HG03175 (cell line): Measurements from ENCODE around the gene TLX2.
A peak's percentile ranks its signal among the peaks of the same experiment; 100 is the strongest.

Experiments used
- ATAC-seq: cut with Tn5 transposase; IDR thresholded peaks from one replicate; pipeline ENCODE4 v1.9.1; 2021; ENCODE audit warnings: mild to moderate bottlenecking, moderate library complexity; ENCODE audit not compliant: unreplicated experiment

Gene TLX2

DNA sequence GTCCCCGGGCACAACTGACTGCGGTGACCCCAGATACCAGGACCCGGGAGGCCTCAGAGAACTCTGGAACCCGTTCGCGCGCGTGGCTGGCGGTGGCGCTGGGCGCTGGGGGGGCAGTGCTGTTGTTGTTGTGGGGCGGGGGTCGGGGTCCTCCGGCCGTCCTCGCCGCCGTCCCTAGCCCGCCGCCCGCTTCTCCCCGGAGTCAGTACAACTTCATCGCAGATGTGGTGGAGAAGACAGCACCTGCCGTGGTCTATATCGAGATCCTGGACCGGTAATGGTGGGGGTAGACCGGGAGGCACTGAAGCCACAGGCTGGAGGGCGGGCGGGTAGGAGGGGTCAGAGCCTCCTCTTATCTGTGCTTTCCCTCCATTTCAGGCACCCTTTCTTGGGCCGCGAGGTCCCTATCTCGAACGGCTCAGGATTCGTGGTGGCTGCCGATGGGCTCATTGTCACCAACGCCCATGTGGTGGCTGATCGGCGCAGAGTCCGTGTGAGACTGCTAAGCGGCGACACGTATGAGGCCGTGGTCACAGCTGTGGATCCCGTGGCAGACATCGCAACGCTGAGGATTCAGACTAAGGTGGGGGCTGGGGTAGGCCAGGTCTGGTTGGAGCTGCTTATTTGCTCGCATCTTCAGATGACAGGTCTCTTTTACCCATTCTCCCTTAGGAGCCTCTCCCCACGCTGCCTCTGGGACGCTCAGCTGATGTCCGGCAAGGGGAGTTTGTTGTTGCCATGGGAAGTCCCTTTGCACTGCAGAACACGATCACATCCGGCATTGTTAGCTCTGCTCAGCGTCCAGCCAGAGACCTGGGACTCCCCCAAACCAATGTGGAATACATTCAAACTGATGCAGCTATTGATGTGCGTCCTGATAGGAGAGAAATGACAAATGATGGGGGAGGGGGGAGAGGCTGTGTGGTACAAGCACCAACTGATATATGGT, 16.3 kb downstream of the TLX2 start:
- ATAC-seq = peak; percentile 27

- no peak for ATAC-seq
These were observed 17.4 kb downstream of the TLX2 start for GRCh38 chr2:74531666-74532065.

DNA sequence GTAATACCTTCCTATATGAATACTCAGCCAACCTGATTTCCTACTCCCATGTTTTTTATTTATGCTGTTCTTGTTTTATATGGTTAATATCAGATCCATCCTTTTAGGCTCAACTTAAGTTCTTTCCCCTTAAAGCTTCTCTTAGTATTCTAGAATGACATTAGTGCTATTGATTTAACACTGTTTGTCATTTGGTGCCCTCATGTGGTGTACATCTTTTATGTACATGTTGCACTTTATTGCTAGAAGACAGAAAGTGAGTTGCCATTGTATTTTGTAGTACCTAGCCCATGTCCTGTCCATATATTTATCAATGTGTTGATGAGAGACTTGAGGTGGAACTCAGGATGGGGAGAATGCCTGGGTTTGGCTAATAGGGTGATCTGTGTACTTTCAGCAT, 18.0 kb downstream of the TLX2 start:
- ATAC-seq = no peak

DNA sequence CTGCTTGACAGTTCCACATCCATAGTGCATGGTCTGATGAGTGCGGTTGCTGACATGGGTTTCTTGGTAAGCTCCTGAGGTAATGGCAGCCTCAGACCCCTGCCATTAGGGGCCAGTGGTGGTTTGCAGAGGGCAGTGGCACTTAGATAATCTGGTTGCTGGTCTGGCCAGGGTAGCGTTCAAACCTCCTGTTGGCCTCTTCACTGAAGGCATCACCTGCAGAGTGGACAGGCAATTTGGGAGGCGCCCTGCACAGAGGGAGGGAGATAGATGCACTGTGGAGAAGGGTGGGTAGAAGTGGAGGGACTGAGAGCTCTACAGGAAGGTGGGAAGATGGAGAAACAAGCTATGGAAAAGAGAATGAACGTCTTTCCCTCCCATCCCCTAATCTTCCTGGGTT, 19.2 kb downstream of the TLX2 start:
- ATAC-seq = no peak

DNA sequence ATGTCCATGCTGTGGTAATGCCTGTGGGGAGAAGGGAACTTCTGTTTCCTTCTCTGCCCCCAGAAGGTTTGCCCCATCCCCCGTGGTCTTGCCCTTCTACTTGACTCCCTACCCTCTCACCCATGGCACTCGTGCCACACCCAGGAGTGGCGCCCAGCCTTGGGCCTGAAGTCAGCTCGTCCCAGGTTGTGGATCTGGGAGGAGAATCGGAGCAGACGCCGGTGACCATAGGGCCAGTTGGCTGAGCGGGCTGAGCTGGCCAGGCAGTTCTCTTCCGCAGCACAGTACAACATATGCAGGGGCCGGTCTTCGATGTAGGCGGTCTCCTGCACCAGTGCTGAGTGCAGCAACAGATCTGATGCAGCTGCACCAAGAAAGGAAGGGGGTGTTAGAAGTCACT, 20.2 kb downstream of the TLX2 start:
- no peak for ATAC-seq

- no peak for ATAC-seq
These were observed 21.3 kb downstream of the TLX2 start for GRCh38 chr2:74535440-74535965.

GRCh38 chr2:74536166-74536950, 22.1 kb downstream of the TLX2 start:
- no peak for ATAC-seq

DNA sequence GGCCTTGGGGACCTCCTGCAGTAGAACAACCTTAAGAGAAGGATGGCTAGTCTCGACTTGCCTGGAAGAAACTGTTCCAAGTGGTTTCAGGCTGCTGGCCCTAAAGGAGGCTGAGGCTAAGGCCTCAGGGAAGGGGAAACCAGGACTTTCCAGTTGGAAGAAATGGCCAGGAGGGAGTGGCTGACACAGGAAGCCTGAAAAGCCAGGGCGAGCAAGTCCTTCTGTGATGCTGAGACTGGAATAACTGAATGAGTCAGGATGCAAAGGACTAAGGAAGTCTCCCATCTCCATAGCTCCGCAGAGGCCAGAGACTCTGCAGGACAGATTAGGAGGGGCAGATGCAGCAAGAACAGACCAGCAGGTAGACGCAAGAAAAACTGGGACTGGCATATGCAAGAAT, 22.9 kb downstream of the TLX2 start:
- ATAC-seq = no peak

GRCh38 chr2:74538881-74539339, 24.7 kb downstream of the TLX2 start:
- no peak for ATAC-seq

DNA sequence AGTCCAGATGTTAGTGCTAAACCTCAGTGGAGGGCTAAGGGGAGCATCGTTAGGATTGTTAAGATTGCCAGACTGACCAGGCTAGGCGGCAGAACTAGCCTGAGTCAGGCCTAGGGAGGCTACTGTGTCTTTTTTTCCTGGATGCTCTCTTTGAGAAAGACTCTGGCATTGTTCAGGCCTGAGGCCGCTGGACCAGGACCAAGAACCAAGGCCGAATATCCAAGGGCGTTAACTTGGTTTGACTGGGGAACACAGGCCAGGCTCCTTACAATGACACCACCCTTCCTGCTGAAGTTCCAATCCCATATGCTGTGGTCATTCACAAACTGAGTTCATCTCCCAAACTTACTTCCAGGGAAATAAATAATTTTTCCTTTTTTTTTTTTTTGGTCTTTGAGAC, 26.0 kb downstream of the TLX2 start:
- ATAC-seq = no peak

DNA sequence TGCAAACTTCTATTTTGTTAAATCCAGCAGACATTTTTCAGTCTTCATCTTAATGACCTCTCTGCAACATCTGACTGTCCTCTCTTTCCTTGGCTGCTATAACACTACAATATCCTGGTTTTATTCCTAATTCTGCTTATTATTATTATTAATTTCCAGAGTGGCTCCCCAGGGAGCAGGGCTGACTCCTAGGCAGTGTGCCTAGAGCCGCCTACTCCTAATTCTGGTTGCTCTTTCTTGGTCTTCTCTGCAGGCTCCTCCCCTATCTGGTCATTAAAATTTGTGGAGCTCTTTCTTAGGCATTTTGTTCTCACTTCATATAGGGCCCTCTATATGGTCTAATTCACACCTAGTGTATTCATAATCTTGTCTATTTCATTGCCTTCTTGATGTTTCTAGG, 28.7 kb downstream of the TLX2 start:
- no peak for ATAC-seq

DNA sequence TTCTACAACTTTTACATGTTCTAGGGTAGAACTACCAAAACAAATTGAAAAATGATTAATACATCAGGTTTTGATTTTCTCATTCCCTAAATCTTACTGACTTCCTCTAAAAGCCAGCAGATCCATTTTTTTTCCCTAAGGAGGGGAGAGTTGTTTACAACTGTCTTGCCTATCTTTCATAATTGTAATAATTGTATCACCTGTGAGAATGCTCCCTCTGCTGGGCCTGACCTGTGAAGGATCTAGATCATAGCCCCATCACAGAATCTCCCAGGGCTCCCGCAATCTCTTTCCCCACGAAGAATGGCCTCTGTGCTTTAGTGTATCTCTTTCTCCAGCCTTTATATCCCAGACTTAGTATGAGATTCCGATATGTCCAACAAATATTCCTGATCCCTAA, 30.4 kb downstream of the TLX2 start:
- no peak for ATAC-seq

- no peak for ATAC-seq
These were observed 31.8 kb downstream of the TLX2 start for GRCh38 chr2:74546004-74546403.

DNA sequence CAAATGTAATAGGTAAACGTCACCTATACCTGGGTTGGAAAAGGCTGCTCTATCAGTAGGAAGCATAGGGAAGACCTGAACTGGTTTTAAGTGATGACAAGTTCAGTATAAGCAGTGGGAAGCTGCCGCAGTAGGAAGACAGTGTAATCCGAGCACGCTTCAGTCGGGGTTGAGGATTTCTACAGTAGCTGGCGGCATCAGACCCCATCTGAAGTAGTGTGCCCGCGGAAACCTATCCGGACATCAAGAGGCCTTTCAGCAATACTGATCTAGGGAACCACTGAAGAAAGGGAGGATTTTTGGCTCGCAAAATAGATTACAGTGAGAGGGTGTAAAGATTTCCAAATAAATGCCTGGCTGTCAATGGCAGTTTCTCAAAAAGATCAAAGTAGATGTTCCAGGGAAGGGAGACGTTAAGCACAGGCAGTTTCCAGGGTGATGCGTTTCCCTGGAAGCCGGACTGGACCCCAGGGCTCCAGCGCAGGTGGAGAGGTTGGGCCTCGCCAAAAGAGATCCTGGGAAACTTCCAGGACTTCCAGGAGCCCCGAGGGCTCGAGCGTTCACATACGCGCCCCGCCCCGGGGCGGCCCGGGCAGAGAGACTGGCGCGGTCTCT, 34.1 kb downstream of the TLX2 start:
- ATAC-seq = no peak

- ATAC-seq = no peak
These were observed 34.9 kb downstream of the TLX2 start for GRCh38 chr2:74548900-74549826.

GRCh38 chr2:74550231-74550630, 36.0 kb downstream of the TLX2 start:
- ATAC-seq = no peak

GRCh38 chr2:74551530-74551929, 37.3 kb downstream of the TLX2 start:
- no peak for ATAC-seq

GRCh38 chr2:74551942-74552913, 38.0 kb downstream of the TLX2 start:
- ATAC-seq = no peak
